ENCODE results near the gene SYT13.

The SYT13 gene

GRCh38 chr11:45245218-45246045 is 40.7 kb downstream of the SYT13 start:
- no peak for DNase-seq

DNA sequence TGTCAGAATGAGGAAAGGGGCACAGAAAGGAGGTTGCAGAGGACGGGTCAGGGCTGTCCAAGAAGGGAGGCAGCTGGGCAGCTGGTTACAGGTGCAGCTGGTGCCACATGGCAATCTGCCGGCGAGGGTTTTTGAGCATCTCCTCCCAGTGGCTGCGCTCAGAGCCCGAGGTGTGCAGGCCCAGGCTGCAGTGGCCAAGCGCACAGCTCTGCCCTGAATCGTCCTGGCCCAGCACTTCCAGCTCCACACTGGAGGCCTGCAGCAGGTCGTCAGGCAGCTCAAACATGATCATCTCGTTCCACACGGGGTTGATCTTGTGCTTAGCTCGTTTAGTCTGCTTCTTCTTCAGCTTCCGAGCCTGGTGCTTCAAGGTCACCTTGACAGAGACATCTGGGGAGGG is 42.2 kb downstream of the SYT13 start:
- no peak for DNase-seq

DNA sequence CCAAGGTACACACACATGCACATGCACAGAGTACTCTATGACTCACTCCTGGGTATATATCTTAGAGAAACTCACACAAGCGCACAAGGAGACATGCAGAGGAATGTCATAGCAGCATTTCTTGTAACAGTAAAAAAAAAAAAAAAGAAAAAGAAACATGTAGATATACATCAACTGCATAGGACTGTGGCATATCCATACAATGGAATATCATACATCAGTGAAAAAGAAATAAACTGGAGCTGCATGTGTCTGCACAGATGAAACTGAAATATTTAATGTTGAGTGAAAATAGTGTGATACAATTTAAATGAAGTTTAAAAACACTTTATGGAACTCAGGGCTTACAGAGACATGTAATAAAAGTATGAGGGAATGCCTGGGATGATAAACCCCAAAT is 46.4 kb downstream of the SYT13 start:
- DNase-seq = no peak

DNA sequence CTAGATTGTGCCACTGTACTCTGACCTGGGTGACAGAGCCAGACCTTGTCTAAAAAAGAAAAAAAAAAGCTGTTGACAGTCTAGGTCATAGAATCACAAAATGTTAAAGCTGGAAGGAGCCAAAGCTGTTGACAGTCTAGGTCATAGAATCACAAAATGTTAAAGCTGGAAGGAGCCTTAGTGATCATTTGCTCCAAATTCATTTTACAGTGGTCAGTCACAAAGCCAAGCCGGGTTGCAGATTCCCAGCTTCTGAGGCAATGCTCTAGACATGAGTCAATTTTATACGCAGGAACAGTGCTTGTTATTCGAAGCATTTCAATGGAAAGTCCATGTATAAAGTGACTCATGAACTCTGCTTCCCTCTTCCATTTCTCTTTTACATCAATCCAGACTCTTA is 47.4 kb downstream of the SYT13 start:
- DNase-seq = no peak

GRCh38 chr11:45237711-45238315 is 48.3 kb downstream of the SYT13 start:
- no peak for DNase-seq

GRCh38 chr11:45234306-45235006 is 51.7 kb downstream of the SYT13 start:
- no peak for DNase-seq

DNA sequence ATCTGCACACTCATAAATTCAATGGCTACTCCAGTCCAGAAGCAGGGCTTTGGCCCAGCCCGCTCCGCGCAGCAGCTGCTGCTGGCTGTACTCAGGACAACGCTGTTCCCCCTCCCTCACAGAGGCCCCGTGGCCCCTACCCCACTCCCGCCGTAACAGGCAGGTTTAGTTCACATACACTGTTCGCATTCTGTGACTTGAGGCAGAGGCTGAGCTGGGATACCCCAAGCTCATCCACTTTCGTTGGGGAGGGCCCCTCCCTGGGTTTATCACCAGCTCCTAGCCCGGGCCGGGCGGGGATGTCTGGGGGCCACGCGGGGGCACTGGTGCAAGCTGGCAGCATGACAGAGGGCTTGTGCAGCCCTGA is 52.4 kb downstream of the SYT13 start:
- DNase-seq = no peak

GRCh38 chr11:45233121-45233803 is 52.9 kb downstream of the SYT13 start:
- peak; percentile 69 to 77 for DNase-seq

DNA sequence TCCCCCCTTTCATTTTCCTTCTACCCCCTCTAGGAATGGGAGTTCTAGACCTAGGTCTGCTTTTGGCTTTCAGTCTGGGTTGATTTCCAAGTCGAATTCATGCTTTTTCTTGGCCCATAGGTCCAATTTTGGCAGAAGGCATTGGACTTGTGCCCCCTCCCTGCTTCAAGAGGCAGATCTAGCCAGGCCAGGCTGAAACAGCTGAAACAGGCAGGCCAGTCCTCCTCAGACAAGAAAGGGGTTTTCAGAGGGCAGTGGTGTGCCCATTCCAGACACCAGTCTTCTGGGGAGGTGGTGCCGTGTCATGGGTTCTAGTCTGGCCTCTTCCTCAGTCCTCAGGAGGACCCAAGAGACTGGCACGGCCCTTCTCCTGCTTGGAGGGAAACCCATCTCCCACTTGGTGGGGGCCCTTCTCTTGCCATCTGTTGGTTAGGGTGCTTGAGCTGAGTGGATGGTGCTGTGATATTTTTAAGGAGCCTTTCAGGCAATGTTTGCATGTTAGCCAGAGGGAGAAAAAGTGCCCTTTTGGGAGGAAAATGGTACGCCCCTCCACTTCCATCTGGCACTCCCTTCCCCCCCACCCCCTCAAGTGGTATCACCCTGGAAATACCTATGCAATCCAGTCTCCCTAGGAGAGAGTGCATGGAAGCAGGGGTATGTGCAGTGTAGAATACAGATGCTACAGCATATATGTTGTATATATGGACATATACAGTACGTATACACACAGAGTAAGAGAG is 53.6 kb downstream of the SYT13 start:
- no peak for DNase-seq

DNA sequence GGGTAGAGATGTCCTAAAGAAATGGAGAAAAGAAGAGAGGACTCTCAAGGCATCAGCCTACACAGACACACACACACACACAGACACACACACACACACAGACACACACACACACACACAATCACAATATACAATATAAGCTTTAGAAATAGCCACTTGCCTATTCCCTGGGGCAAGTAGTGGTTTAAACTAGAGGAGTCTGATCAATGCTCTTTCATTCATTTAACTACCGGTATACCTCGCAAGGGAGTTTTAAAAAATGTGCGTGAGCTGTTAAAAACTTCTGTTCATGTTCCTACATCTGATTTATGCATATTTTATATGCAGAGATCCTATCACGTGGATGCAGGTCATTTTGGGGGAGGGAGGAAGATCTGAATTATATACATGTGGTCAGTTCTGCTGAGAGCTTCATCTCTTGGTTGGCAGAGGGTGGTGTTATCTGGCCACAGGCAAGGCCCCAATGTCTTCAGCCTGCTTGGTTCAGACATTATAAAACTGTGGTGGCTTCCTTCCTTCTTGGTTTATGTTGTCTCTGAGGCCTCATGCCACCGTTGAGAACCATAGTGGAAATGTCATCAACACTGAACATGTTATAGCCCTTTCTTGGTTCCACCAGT is 56.6 kb downstream of the SYT13 start:
- no peak for DNase-seq

- no peak for DNase-seq
Measured at GRCh38 chr11:45227836-45228235, 58.3 kb downstream of the SYT13 start.

DNA sequence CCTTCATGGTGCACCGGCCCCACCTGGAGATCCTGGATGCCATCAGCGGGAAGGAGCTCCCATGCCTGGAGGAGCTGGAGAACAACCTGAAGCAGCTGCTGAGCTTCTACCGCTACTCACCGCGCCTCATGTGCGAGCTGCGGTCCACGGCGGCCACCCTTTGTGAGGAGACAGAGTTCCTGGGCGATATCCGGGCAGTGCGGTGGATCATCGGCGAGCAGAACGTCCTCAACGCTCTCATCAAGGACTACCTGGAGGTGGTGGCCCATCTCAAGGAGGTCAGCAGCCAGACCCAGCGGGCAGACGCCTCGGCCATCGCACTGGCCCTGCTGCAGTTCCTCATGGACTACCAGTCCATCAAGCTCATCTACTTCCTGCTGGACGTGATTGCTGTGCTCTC is 59.2 kb downstream of the SYT13 start:
- no peak for DNase-seq

DNA sequence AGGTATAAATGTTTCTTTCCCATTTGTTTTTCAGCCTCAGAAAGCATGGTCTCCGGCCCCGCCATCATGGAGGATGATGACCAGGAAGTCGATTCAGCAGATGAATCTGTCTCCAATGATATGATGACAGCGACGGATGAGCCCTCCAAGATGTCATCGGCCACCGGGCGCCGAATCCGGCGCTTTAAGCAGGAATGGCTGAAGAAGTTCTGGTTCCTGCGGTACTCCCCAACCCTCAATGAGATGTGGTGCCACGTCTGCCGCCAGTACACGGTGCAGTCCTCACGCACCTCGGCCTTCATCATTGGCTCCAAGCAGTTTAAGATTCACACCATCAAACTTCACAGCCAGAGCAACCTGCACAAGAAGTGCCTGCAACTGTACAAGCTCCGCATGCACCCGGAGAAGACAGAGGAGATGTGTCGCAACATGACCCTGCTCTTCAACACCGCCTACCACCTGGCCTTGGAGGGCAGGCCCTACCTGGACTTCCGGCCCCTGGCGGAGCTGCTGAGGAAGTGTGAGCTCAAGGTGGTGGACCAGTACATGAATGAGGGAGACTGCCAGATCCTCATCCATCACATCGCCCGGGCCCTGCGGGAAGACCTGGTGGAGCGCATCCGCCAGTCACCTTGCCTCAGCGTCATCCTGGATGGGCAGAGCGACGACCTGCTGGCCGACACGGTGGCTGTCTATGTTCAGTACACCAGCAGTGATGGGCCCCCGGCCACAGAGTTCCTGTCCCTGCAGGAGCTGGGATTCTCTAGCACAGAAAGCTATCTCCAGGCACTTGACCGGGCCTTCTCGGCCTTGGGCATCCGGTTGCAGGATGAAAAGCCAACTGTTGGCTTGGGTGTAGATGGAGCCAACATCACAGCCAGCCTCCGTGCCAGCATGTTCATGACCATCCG is 59.9 kb downstream of the SYT13 start:
- DNase-seq = no peak

DNA sequence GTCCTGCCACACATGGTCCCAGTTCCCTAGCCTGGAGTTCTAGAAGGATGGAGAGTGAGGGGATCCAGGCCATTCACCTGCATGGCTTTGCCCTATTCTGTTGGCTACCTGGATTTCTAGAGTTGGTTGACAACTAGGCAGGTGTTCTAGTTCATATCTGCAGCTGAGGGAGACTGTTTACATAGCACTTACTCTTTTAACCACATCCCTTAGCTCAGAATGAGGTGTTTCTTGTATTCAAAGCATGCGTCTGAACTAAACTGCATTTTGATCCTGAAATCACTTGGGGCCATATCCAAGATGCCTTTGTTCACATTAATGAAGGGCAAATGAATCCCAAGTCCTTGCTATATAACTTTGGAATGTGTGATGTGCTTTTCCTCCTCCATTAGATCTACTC is 60.9 kb downstream of the SYT13 start:
- no peak for DNase-seq

GRCh38 chr11:45224766-45225165 is 61.4 kb downstream of the SYT13 start:
- DNase-seq = no peak

GRCh38 chr11:45223496-45223895 is 62.6 kb downstream of the SYT13 start:
- no peak for DNase-seq

- no peak for DNase-seq
Measured at GRCh38 chr11:45219411-45219810, 66.7 kb downstream of the SYT13 start.

GRCh38 chr11:45218705-45219104 is 67.4 kb downstream of the SYT13 start:
- no peak for DNase-seq

GRCh38 chr11:45217991-45218390 is 68.2 kb downstream of the SYT13 start:
- no peak for DNase-seq

GRCh38 chr11:45216901-45217300 is 69.2 kb downstream of the SYT13 start:
- no peak for DNase-seq

DNA sequence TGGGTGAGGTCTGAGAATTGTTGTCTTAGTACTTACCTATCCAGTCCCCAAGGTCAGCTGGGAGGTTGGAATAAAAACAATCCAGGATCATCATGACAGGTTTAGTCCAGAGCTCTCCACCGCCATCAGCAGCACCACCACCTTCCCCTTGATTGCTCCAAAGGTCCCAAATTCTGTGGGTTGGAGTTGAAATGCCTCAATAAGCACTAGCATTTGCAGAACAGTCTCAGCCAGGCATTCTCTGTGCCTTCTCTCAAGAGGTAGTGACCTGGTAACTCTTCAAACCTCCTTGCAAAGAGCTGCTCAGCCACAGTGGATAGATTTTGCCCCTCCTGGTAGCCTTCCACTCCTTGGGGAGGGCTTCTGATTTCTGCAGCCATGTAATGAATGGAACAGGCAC is 70.1 kb downstream of the SYT13 start:
- no peak for DNase-seq

Measured in stimulated activated CD4-positive, alpha-beta T cell treated with anti-CD3 and anti-CD28 coated beads, Interleukin-2, amount 100 ng/mL, for 24 hours (primary cell).